ENCODE measurements around the gene TBC1D22A. TPM values are rescaled to one million over a fixed set of nuclear protein-coding genes. Genes with fewer than 3 reads are reported as not detected.

The TBC1D22A gene
- total and polyA plus RNA-seq, 2 donors (not counting 3 experiments of a cell fraction or from before 2014, with no cell fraction given) = 26.1 to 32.4 TPM

GRCh38 chr22:47063071-47063509 is 300.6 kb downstream of the TBC1D22A start:
- ChIA-PET CTCF (no interaction called here), POLR2A (no interaction called here)
- no peaks in the 10 kb centered on the region for H3K27me3 ChIP-seq (ENCODE audit: control insufficient read depth in 2 of 2, insufficient read depth in 2 of 2, low read length in 2 of 2)
- no peak for FAIRE-seq
- peaks cover 6% of the 10 kb centered on the region for H3K4me1 ChIP-seq (ENCODE audit: control insufficient read depth, extremely low read depth, insufficient read depth, low read length)
- no peaks in the 10 kb centered on the region for H3K9me1 ChIP-seq (replicated peaks; ENCODE audit: control insufficient read depth, extremely low read depth, insufficient read depth, low read length)
- no peaks in the 10 kb centered on the region for H4K20me1 ChIP-seq (replicated peaks; ENCODE audit: control insufficient read depth, extremely low read depth, insufficient read depth, low read length)
- DNase-seq (ENCODE audit: low read depth, low spot score) = no peak
- TF ChIP-seq POLR2AphosphoS5 (IDR thresholded peaks at IDR 0.05; ENCODE audit: insufficient read depth, low read depth, low read length) (no peak), JUN (IDR thresholded peaks at IDR 0.05; ENCODE audit: borderline replicate concordance, insufficient read depth, insufficient read length, low read depth) (no peak), MAX (IDR thresholded peaks at IDR 0.05; ENCODE audit: insufficient read depth, insufficient read length) (no peak), MYC (IDR thresholded peaks at IDR 0.05; ENCODE audit: low read depth, low read length) (no peak), CTCF (IDR thresholded peaks at IDR 0.05; ENCODE audit: extremely low read depth in 1 of 2, insufficient read depth in 1 of 2, low read depth in 1 of 2, low read length in 2 of 2) (no peak), POLR2A (IDR thresholded peaks at IDR 0.05; ENCODE audit: low read depth, low read length) (no peak), EZH2 (IDR thresholded peaks at IDR 0.05; ENCODE audit: borderline replicate concordance, low read depth, low read length, severe bottlenecking) (no peak), GATA2 (IDR thresholded peaks at IDR 0.05; ENCODE audit: insufficient read depth, insufficient read length, low read depth, low read length) (no peak), FOS (IDR thresholded peaks at IDR 0.05; ENCODE audit: borderline replicate concordance, insufficient read depth, low read length) (no peak)
- dilution Hi-C loops (cut with MboI; ENCODE audit: extremely low pct_ligation_motif_present, low sequenced_read_pairs) (no loop called here), intact Hi-C loops (cut with micrococcal nuclease) (no loop called here)
- no peak overlapping the region for H3K27ac ChIP-seq (ENCODE audit: insufficient read depth, low read depth, low read length)
- no peaks in the 10 kb centered on the region for H3K79me2 ChIP-seq (ENCODE audit: control insufficient read depth, insufficient read depth, low read length)
- peaks cover 0 to 9% of the 10 kb centered on the region in 2 experiments for H3K36me3 ChIP-seq (ENCODE audit: control insufficient read depth in 2 of 2, extremely low read depth in 1 of 2, insufficient read depth in 2 of 2, low read length in 2 of 2)
- no peak overlapping the region for H3K9ac ChIP-seq (replicated peaks; ENCODE audit: extremely low read depth, insufficient read depth, low read length)
- no peak overlapping the region for H2AFZ ChIP-seq (ENCODE audit: low read depth, low read length)
- no peaks in the 10 kb centered on the region for H3K9me3 ChIP-seq (replicated peaks; ENCODE audit: control insufficient read depth, insufficient read depth, low read length)
- H3K4me2 ChIP-seq (ENCODE audit: insufficient read depth, low read length) = no peak overlapping the region
- no TSS peak for BruUV-seq (replicated peaks)
- H3K4me3 ChIP-seq (replicated peaks in 1 of 3; ENCODE audit: insufficient read depth in 1 of 3, low read depth in 1 of 3, low read length in 3 of 3) = no peak overlapping the region
